ENCODE results near the gene PIP5KL1. TPM values are rescaled to one million over a fixed set of nuclear protein-coding genes. Genes with fewer than 3 reads are reported as not detected.

PIP5KL1 gene
- total and polyA plus RNA-seq, 2 donors = 0.33 to 1.2 TPM

DNA sequence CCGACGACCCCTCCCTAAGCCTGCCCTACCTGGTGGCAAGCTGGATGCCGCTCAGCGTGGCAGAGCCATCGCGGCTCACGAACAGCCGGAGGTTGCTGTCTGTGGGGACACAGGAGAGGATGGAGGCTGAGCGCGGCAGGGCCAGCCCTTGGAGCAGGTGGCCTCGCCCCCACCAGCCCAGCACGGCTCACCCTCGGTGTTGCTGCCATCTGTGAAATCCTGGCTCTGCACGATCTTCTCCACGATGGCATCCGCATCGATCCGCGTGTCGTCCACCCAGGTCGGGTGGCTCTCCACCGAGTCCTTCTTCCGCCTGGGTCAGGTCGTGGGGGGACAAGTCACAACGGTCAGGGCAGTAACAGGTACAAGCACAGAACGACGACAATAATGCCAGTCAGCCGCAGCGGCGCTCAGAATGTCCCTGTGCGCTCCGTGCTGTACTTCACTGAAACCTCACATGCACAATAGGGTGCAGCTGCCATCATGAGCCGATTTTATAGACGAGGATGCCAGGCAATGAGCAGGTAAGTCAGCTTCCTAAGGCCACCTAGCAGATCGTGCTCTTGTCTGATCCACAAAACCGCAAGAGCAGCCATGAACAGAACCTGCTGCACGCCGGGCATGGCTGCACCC lies 14.1 kb upstream of the PIP5KL1 start:
- 97% methylated on average over 38 of the region's 38 CpGs for WGBS
- peaks cover 0 to 49% of the 10 kb centered on the region in 2 donors for H3K4me1 ChIP-seq (ENCODE audit: control insufficient read depth in 2 of 2, insufficient read depth in 2 of 2, low read length in 2 of 2)
- no peaks in the 10 kb centered on the region for H3K27me3 ChIP-seq (ENCODE audit: control insufficient read depth in 2 of 2, insufficient read depth in 1 of 2, low read length in 1 of 2)
- H3K9me3 ChIP-seq (ENCODE audit: control insufficient read depth in 2 of 2, insufficient read depth in 1 of 2, low read length in 1 of 2) = peaks cover 0 to 10% of the 10 kb centered on the region in 2 donors
- no peak overlapping the region for H3K27ac ChIP-seq (ENCODE audit: low read depth in 1 of 2, low read length in 1 of 2)
- peaks cover 84 to 96% of the 10 kb centered on the region in 2 donors for H3K36me3 ChIP-seq (ENCODE audit: control insufficient read depth in 2 of 2, insufficient read depth in 2 of 2, low read length in 1 of 2)
- no peak overlapping the region for H3K4me3 ChIP-seq (ENCODE audit: low read length in 2 of 2)
- DNase-seq (ENCODE audit: low read depth in 6 of 9, low spot score in 9 of 9) = no peak

DNA sequence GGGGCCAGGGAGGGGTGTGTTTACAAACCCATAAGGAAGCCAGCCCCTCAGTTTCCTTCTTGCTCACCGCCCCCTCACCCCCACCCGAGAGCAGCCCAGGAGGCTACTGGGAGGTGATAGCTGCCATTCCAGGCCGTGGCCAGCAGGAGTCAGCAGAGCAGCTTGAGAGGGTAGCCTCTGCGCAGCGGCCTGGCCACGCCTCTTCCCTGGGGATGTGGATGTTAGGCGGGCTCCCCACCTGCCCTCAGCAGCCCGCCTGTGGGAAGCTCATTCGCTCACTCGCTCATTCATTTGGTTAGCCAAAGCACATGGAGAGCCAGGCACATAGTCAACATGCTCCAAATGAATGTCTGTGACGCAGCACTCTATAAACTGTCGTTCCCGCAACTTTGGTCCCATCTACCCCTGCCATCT lies 13.2 kb upstream of the PIP5KL1 start:
- H3K27ac ChIP-seq (ENCODE audit: low read depth in 1 of 2, low read length in 1 of 2) = peak overlapping the region; percentile 31 to 36
- H3K4me3 ChIP-seq (ENCODE audit: low read length in 2 of 2) = no peak overlapping the region
- peaks cover 0 to 10% of the 10 kb centered on the region in 2 donors for H3K9me3 ChIP-seq (ENCODE audit: control insufficient read depth in 2 of 2, insufficient read depth in 1 of 2, low read length in 1 of 2)
- peaks cover 0 to 48% of the 10 kb centered on the region in 2 donors for H3K4me1 ChIP-seq (ENCODE audit: control insufficient read depth in 2 of 2, insufficient read depth in 2 of 2, low read length in 2 of 2)
- H3K36me3 ChIP-seq (ENCODE audit: control insufficient read depth in 2 of 2, insufficient read depth in 2 of 2, low read length in 1 of 2) = peaks cover 80 to 91% of the 10 kb centered on the region in 2 donors
- DNase-seq (ENCODE audit: low read depth in 6 of 9, low spot score in 9 of 9) = peak in 8 of 9 donors; percentile 43 to 81 (median 64)
- H3K27me3 ChIP-seq (ENCODE audit: control insufficient read depth in 2 of 2, insufficient read depth in 1 of 2, low read length in 1 of 2) = no peaks in the 10 kb centered on the region
- WGBS = 42% methylated on average over 13 of the region's 13 CpGs

DNA sequence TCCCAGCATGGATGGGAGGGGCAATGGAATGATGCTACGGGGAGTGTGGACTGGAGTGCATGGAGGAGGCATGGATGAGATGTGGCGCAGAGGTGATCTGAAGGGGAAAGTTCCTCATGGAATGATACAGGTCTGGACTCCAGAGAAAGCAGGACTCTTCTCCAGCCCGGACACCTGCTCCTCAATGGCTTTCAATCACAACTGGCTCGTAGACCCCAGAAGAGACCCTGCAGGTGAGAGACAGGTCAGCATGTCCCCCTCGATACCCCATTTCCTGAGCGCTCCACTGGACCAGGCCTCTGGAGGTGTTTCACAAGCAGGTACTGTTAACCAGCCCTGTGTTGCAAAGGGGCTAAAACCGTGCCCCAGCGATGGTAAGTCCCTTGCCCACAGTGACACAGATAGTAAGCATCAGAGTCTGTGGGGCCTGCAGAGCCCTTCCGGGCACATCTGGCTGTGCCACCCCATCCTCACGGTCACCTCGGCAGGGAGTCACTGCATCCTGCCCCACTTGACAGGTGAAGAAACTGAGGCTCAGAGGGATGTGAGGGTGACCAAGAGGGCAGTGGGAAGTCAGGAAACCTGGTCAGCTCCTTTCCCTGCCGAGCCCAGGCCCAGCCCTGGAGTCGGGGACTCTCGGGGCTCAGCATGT lies 12.6 kb upstream of the PIP5KL1 start:
- Histone ChIP-seq H3K4me3 (ENCODE audit: low read length in 2 of 2) (no peak overlapping the region), H3K27ac (ENCODE audit: low read depth in 1 of 2, low read length in 1 of 2) (peak overlapping the region in 1 of 2 donors; percentile 50), H3K36me3 (ENCODE audit: control insufficient read depth in 2 of 2, insufficient read depth in 2 of 2, low read length in 1 of 2) (peaks cover 74 to 85% of the 10 kb centered on the region in 2 donors), H3K27me3 (ENCODE audit: control insufficient read depth in 2 of 2, insufficient read depth in 1 of 2, low read length in 1 of 2) (no peaks in the 10 kb centered on the region), H3K9me3 (ENCODE audit: control insufficient read depth in 2 of 2, insufficient read depth in 1 of 2, low read length in 1 of 2) (peaks cover 0 to 10% of the 10 kb centered on the region in 2 donors), H3K4me1 (ENCODE audit: control insufficient read depth in 2 of 2, insufficient read depth in 2 of 2, low read length in 2 of 2) (peaks cover 1 to 52% of the 10 kb centered on the region in 2 donors)
- no peak for DNase-seq (ENCODE audit: low read depth in 6 of 9, low spot score in 9 of 9)
- 89% methylated on average over 14 of the region's 14 CpGs for WGBS

DNA sequence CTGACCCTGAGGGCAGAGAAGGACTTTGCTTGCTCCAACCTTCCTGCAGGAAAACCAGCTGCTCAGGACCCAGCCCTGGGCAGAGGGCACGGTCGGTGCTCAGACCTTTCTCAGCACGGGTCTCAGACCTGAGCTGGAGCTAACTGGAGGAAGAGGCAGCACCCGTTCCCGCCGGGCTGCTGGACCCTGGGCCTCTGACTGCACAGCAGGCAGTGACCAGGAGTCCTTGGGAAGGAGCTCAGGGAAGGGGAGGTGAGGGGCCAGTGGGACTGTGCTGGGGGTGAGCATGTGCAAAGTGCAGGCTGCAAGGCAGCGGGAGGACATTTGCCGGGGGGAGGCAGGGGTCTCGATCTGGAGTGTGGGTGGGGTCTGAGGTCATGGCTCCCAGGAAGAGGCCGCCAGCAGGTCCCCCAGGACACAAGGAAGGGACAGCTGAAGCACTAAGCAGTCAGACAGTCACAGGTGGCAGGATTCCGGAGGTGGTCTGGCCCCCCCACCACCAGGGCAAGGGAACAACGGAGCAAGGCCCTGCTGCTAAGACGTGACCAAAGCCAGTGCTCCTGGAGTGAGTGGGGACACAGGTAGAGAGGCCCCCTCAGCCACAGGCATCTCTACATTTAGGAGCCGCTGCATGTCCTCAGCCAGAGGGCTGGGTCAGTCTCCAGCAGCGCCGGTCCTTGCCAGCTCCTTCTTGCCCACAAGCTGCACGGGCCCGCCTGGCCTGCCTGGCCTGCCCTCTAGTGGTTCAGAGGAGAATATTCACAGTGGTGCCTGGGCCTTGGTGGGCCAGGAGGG lies 11.8 kb upstream of the PIP5KL1 start:
- 85% methylated on average over 18 of the region's 18 CpGs for WGBS
- Histone ChIP-seq H3K4me1 (ENCODE audit: control insufficient read depth in 2 of 2, insufficient read depth in 2 of 2, low read length in 2 of 2) (peaks cover 6 to 51% of the 10 kb centered on the region in 2 donors), H3K9me3 (ENCODE audit: control insufficient read depth in 2 of 2, insufficient read depth in 1 of 2, low read length in 1 of 2) (peaks cover 0 to 10% of the 10 kb centered on the region in 2 donors), H3K4me3 (ENCODE audit: low read length in 2 of 2) (no peak overlapping the region), H3K36me3 (ENCODE audit: control insufficient read depth in 2 of 2, insufficient read depth in 2 of 2, low read length in 1 of 2) (peaks cover 66 to 79% of the 10 kb centered on the region in 2 donors), H3K27me3 (ENCODE audit: control insufficient read depth in 2 of 2, insufficient read depth in 1 of 2, low read length in 1 of 2) (no peaks in the 10 kb centered on the region), H3K27ac (ENCODE audit: low read depth in 1 of 2, low read length in 1 of 2) (no peak overlapping the region)
- peak in 2 of 9 donors; percentile 56 to 62 for DNase-seq (ENCODE audit: low read depth in 6 of 9, low spot score in 9 of 9)

DNA sequence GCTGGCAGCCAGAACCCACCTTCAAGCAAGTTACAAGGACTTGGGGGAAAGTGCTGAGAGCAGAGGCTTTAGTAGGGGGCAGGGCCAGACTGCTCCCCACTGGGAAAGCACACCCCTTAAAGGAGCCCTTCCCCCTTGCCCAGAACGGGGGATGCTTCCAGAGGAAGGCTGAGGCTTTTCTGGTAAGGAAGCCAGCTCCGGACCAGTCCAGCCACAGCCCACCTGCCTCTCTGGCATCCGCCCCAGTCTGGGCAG lies 11.3 kb upstream of the PIP5KL1 start:
- H3K4me3 ChIP-seq (ENCODE audit: low read length in 2 of 2) = no peak overlapping the region
- no peaks in the 10 kb centered on the region for H3K27me3 ChIP-seq (ENCODE audit: control insufficient read depth in 2 of 2, insufficient read depth in 1 of 2, low read length in 1 of 2)
- peaks cover 63 to 74% of the 10 kb centered on the region in 2 donors for H3K36me3 ChIP-seq (ENCODE audit: control insufficient read depth in 2 of 2, insufficient read depth in 2 of 2, low read length in 1 of 2)
- DNase-seq (ENCODE audit: low read depth in 6 of 9, low spot score in 9 of 9) = no peak
- 94% methylated on average over 3 of the region's 3 CpGs for WGBS
- no peak overlapping the region for H3K27ac ChIP-seq (ENCODE audit: low read depth in 1 of 2, low read length in 1 of 2)
- H3K4me1 ChIP-seq (ENCODE audit: control insufficient read depth in 2 of 2, insufficient read depth in 2 of 2, low read length in 2 of 2) = peaks cover 9 to 51% of the 10 kb centered on the region in 2 donors
- H3K9me3 ChIP-seq (ENCODE audit: control insufficient read depth in 2 of 2, insufficient read depth in 1 of 2, low read length in 1 of 2) = peaks cover 0 to 10% of the 10 kb centered on the region in 2 donors

DNA sequence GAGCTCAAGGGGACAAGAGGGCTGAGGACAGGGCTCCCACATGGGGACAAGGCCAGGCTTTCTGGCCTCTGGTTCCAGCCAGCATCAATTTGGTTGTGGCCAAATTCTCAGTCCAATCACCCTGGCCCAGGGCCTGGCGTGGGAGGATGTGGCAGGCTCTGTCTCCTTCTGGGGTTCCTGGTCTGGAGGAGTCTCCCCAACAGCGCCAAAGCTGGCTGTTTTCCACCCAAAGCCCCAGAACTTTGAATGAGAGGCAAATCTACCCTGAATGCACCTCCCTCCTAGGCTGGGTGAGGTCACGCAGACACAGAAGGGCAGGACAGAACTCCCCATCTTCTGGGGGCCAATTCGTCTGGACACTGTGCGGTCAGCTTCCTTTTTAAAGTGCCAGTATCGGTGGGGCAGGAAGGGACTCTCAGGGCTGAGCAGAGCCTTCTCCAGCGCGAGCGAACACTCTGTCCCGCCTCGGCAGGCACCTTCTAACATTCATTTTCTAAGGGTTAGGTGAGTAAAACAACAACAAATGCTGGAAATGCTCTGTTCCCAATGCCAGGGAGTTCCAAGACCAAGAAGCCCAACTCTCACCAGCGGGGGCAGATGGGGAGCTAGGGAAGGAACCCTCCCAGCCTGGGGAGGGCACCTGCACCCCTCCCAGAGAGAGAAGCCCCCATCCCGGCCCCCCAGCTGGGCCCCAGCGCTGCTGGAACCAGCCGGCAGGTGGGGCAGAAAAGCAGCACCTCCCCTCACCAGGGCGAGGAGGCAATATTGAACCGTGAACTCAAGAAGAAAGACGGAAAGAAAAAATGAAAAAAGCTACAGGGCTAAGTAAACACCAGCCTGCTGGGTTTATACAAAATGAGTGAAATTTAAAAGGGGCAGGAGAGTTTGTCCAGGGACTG lies 10.7 kb upstream of the PIP5KL1 start:
- Histone ChIP-seq H3K4me3 (ENCODE audit: low read length in 2 of 2) (no peak overlapping the region), H3K4me1 (ENCODE audit: control insufficient read depth in 2 of 2, insufficient read depth in 2 of 2, low read length in 2 of 2) (peaks cover 15 to 51% of the 10 kb centered on the region in 2 donors), H3K36me3 (ENCODE audit: control insufficient read depth in 2 of 2, insufficient read depth in 2 of 2, low read length in 1 of 2) (peaks cover 57 to 68% of the 10 kb centered on the region in 2 donors), H3K27me3 (ENCODE audit: control insufficient read depth in 2 of 2, insufficient read depth in 1 of 2, low read length in 1 of 2) (no peaks in the 10 kb centered on the region), H3K9me3 (ENCODE audit: control insufficient read depth in 2 of 2, insufficient read depth in 1 of 2, low read length in 1 of 2) (peaks cover 0 to 7% of the 10 kb centered on the region in 2 donors), H3K27ac (ENCODE audit: low read depth in 1 of 2, low read length in 1 of 2) (no peak overlapping the region)
- DNase-seq (ENCODE audit: low read depth in 6 of 9, low spot score in 9 of 9) = no peak
- 94% methylated on average over 18 of the region's 18 CpGs for WGBS

DNA sequence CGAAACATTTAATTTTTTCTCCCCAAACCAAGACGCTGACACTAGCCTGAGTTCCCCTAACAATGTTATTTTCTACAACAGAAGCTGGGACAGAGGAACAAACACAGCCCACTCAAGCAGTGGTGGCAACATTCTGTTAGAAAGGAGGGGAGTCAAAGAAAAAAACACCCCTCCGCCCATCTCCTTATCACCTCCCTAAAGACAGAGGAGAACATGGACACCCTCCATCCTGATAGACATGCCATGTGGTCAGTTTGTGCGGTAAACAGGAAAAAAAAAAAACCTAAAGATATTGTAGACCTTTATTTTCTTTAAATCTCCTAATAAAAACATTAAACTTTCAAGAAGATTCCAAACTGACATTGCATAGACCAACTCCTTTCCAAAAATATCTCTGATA lies 10.0 kb upstream of the PIP5KL1 start:
- Histone ChIP-seq H3K36me3 (ENCODE audit: control insufficient read depth in 2 of 2, insufficient read depth in 2 of 2, low read length in 1 of 2) (peaks cover 50 to 66% of the 10 kb centered on the region in 2 donors), H3K27ac (ENCODE audit: low read depth in 1 of 2, low read length in 1 of 2) (no peak overlapping the region), H3K9me3 (ENCODE audit: control insufficient read depth in 2 of 2, insufficient read depth in 1 of 2, low read length in 1 of 2) (peaks cover 0 to 6% of the 10 kb centered on the region in 2 donors), H3K4me3 (ENCODE audit: low read length in 2 of 2) (no peak overlapping the region), H3K4me1 (ENCODE audit: control insufficient read depth in 2 of 2, insufficient read depth in 2 of 2, low read length in 2 of 2) (peaks cover 20 to 56% of the 10 kb centered on the region in 2 donors), H3K27me3 (ENCODE audit: control insufficient read depth in 2 of 2, insufficient read depth in 1 of 2, low read length in 1 of 2) (no peaks in the 10 kb centered on the region)
- no peak for DNase-seq (ENCODE audit: low read depth in 6 of 9, low spot score in 9 of 9)
- WGBS = 97% methylated on average over 4 of the region's 4 CpGs

DNA sequence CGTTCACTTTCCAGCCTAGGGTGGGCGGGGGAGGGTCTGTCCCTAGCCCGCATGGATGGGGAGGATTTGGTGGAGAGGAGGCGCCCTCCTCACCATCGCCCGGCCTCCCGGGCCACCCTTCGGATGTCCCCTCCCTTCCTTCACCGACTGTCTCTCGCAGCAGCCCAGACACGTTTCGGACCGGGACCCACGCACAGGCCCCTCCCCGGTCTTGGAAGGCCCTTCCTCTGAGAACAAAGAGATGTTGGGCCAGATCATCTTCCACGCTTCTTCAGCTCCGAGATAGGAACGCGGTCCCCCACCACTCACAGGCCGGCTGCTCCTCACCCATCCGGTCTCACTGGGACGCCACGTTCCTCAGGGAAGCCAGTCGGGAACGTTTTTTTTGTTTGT lies 7.7 kb upstream of the PIP5KL1 start:
- no peaks in the 10 kb centered on the region for H3K27me3 ChIP-seq (ENCODE audit: control insufficient read depth in 2 of 2, insufficient read depth in 1 of 2, low read length in 1 of 2)
- peaks cover 33 to 54% of the 10 kb centered on the region in 2 donors for H3K36me3 ChIP-seq (ENCODE audit: control insufficient read depth in 2 of 2, insufficient read depth in 2 of 2, low read length in 1 of 2)
- 85% methylated on average over 25 of the region's 25 CpGs for WGBS
- peak overlapping the region in 1 of 2 donors; percentile 64 for H3K4me3 ChIP-seq (ENCODE audit: low read length in 2 of 2)
- peaks cover 20 to 49% of the 10 kb centered on the region in 2 donors for H3K4me1 ChIP-seq (ENCODE audit: control insufficient read depth in 2 of 2, insufficient read depth in 2 of 2, low read length in 2 of 2)
- peaks cover 0 to 5% of the 10 kb centered on the region in 2 donors for H3K9me3 ChIP-seq (ENCODE audit: control insufficient read depth in 2 of 2, insufficient read depth in 1 of 2, low read length in 1 of 2)
- no peak for DNase-seq (ENCODE audit: low read depth in 6 of 9, low spot score in 9 of 9)
- peak overlapping the region; percentile 59 to 81 for H3K27ac ChIP-seq (ENCODE audit: low read depth in 1 of 2, low read length in 1 of 2)
